Subcutaneous adipose tissue (tissue), 4 donors: ENCODE data around the gene LTA. TPM values are rescaled to one million over a fixed set of nuclear protein-coding genes. Genes with fewer than 3 reads are reported as not detected.

Source experiments
- CTCF ChIP-seq: fragments of 450-650 bp; IDR thresholded peaks from one replicate; pipeline ENCODE4 v1.5.1; 2016; ENCODE audit warnings: low read depth, mild to moderate bottlenecking, control low read depth, antibody characterized with exemption, moderate library complexity
- total RNA-seq, 4 donors: library from RNA; depleted of rRNA; stranded (reverse); fragments of >200 nt; gene quantifications; one replicate each; pipeline ENCODE4 v1.1.0, GENCODE V29; 2016

The LTA gene
- total RNA-seq, 4 donors from 2014 or later = not detected

- no peak for TF ChIP-seq CTCF
These were observed 36.4 kb upstream of the LTA start for GRCh38 chr6:31535538-31536324.

DNA sequence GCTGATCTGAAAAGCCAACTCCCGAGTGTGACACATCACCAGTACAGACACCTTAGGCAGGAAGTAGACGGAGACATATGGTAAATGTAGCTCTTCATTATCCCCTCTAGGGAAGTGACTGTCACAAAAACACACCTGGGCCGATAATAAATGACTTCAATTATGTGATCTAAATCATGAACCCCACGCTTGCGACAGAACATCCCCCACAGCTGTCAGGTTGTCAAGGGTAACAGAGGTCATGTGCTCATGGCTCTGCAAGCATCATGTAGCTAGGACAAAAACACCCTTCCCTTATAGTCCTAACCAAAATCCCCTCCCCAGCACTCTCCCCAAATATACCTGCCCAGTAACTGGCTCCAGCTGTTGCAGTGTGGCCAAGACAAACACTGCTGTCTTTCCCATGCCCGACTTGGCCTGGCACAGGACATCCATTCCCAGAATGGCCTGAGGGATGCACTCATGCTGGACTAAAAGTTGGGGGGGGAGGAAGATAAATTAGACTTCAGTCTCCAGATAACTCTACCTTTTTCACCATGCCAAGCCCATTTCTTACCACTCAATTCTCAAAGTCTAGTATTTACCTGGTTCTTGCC is 33.2 kb upstream of the LTA start:
- TF ChIP-seq CTCF = no peak

DNA sequence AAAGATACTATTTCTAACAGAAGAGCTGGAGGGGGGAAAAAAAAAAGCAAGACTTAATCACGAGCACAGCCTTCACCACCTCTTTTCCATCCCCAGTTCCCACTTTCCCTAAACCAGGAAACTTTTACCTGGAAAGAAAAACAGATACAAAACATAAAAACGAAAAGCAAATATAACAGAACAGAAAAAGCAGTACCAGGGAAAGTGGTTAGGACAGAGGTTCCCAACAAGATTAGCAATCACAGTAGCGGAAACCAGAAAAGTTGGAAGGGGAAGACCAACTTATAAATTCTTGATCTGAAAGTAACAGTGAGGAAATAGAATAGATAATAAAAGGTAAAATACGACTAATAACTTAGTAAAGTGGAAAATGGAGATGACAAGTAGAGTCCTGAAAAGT is 31.4 kb upstream of the LTA start:
- no peak for TF ChIP-seq CTCF

GRCh38 chr6:31541059-31541657 is 30.9 kb upstream of the LTA start:
- TF ChIP-seq CTCF = no peak

DNA sequence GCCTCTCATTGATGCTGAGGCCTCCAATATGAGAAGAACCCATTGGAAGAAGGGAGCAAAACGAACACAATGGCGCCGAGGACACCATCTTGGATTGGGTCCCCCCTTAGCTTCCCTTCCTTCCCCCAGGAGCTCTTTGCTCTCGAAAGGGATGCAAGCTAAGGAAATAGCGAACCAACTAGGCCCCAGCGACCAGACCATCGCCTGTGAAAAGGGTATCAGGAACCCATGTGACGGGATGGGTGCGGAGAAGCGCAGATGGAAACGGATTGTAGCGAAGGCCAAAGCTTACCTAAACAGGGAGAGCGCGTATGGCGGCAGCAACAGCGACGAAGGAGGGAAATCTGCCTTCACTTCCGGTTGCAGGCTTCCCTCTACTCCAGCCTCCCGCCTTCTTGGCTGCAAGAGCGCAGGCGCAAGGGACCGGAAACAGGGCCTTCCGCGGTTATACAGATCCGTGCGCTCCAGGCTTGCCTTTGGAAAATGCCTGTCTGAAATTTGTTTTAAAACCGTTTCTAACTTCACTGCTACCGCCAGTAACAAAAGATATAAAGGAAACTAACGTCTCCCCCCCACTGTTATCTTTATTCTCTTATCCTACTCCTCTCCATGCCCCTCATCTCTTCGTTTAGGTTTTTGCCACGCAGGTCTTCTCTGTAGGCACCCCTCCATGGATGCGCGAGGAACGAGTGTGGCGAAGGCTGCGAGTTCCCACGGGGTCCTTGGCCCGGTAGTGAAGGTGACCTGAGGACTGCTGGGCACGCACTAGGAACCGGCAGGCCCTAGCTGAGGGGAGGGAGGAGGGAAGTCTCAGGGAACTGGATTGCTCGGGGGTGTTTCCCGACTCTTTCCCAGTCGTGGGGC is 30.2 kb upstream of the LTA start, which contains the start of gene DDX39B:
Gene DDX39B, minus strand, starts transcription at position 346 of the 864 bp plus-strand sequence. CDS start 1,471 bp downstream, outside the sequence.
- no peak for TF ChIP-seq CTCF

- TF ChIP-seq CTCF = no peak
These were observed 28.4 kb upstream of the LTA start for GRCh38 chr6:31543639-31544038.

GRCh38 chr6:31544676-31545075 is 27.4 kb upstream of the LTA start:
- no peak for TF ChIP-seq CTCF
